HCT116 (cell line): Measurements from ENCODE around the gene BRPF3. TPM values are rescaled to one million over a fixed set of nuclear protein-coding genes. Genes with fewer than 3 reads are reported as not detected.

ENCODE experiments used
- ATAC-seq: fragments of 200-7000 bp; cut with Tn5 transposase; 2 replicates; pipeline ENCODE4 v1.9.1; 2020; ENCODE audit warnings: mild to moderate bottlenecking, moderate library complexity
- BruUV-seq: library from RNA; stranded (reverse); fragments of 400-500 nt; replicated peaks from 2 replicates; lab custom pipeline; 2021; lab: Mats Ljungman, UMichigan
- CTCF ChIA-PET: fragments of 300-600 bp; sonication (Branson Sonifier 250); formaldehyde crosslinking; loops from one replicate; lab custom pipeline; 2021; ENCODE audit warnings: antibody characterized with exemption; lab: Charles Lee
- POLR2A ChIA-PET: fragments of 300-600, 350-600 bp; sonication (Branson Sonifier 250); formaldehyde crosslinking; loops from one replicate; lab custom pipeline; 2021; ENCODE audit warnings: antibody characterized with exemption; lab: Charles Lee
- RAD21 ChIA-PET, 2 experiments: fragments of 300-600 bp; sonication (Branson Sonifier 250); formaldehyde crosslinking; loops; one replicate each; lab custom pipeline; 2023; ENCODE audit warnings: low total read pairs in 2 of 2; ENCODE audit not compliant: uncharacterized antibody in 2 of 2, unreplicated experiment in 2 of 2, low non-redundant PET in 1 of 2; lab: Charles Lee
- DNase-seq: peaks from one replicate; pipeline ENCODE4 v3.0.0-alpha.2; 2010; ENCODE audit warnings: low read depth, low spot score
- H2AFZ ChIP-seq: fragments of 200-600 bp; shearing (Covaris generic), sonication (generic); 2 replicates; pipeline ENCODE4 v1.6.1; 2017; ENCODE audit warnings: low read depth, mixed run types, mixed read lengths, antibody characterized with exemption, low read length; ENCODE audit not compliant: poor library complexity, severe bottlenecking
- H3K27ac ChIP-seq: 2 replicates; pipeline ENCODE4 v1.5.1; 2012; ENCODE audit warnings: low read depth, low read length
- H3K27me3 ChIP-seq: fragments of 200-600 bp; sonication (generic); 2 replicates; pipeline ENCODE4 v1.6.1; 2016; ENCODE audit warnings: mixed run types, low read length, mixed read lengths; ENCODE audit not compliant: insufficient read depth
- H3K36me3 ChIP-seq, 2 experiments: fragments of 200-500 bp in 1 of 2; fragments of 200-600 bp in 1 of 2; sonication (Bioruptor generic) in 1 of 2; sonication (generic) in 1 of 2; 2 replicates each; pipeline versions ENCODE4 v1.5.1 to v1.6.1; 2014 to 2016; ENCODE audit warnings: low read length in 2 of 2, inconsistent platforms in 1 of 2, mixed read lengths in 1 of 2, mixed run types in 1 of 2; ENCODE audit not compliant: insufficient read depth in 2 of 2, control insufficient read depth in 1 of 2
- H3K4me1 ChIP-seq, 2 experiments: fragments of 200-600 bp in 1 of 2; sonication (generic) in 1 of 2; 2 replicates each; pipeline versions ENCODE4 v1.5.1 to v1.6.1; 2012 to 2017; ENCODE audit warnings: low read length in 2 of 2, inconsistent platforms in 1 of 2, mild to moderate bottlenecking in 1 of 2, mixed read lengths in 1 of 2, mixed run types in 1 of 2, moderate library complexity in 1 of 2; ENCODE audit not compliant: insufficient read depth in 2 of 2, control insufficient read depth in 1 of 2
- H3K4me2 ChIP-seq: fragments of 200-600 bp; sonication (generic); 2 replicates; pipeline ENCODE4 v1.6.1; 2017; ENCODE audit warnings: mixed run types, low read length, mixed read lengths
- H3K4me3 ChIP-seq, 2 experiments: fragments of 200-600 bp in 1 of 2; sonication (generic) in 1 of 2; replicated peaks in 1 of 2; 2 replicates each; pipeline ENCODE4 v1.5.1; 2011 to 2016; ENCODE audit warnings: low read length in 2 of 2, control low read depth in 1 of 2, low read depth in 1 of 2, mild to moderate bottlenecking in 1 of 2, mixed read lengths in 1 of 2, mixed run types in 1 of 2
- H3K79me2 ChIP-seq: fragments of 200-600 bp; sonication (generic); 2 replicates; pipeline ENCODE4 v1.6.1; 2017; ENCODE audit warnings: mild to moderate bottlenecking, mixed run types, low read length, moderate library complexity, mixed read lengths; ENCODE audit not compliant: insufficient read depth
- H3K9ac ChIP-seq: fragments of 200-600 bp; sonication (generic); 2 replicates; pipeline ENCODE4 v1.6.1; 2016; ENCODE audit warnings: low read length, mixed read lengths
- H3K9me2 ChIP-seq: fragments of 200-600 bp; sonication (generic), shearing (Covaris generic); 2 replicates; pipeline ENCODE4 v1.6.1; 2017; ENCODE audit warnings: mixed run types, mild to moderate bottlenecking, moderate library complexity; ENCODE audit not compliant: insufficient read depth
- H3K9me3 ChIP-seq, 2 experiments: fragments of 200-500 bp in 1 of 2; fragments of 200-600 bp in 1 of 2; sonication (Bioruptor generic) in 1 of 2; sonication (generic) in 1 of 2; 2 replicates each; pipeline ENCODE4 v1.6.1; 2014 to 2017; ENCODE audit warnings: low read length in 2 of 2, mixed read lengths in 2 of 2, inconsistent platforms in 1 of 2, low read depth in 1 of 2, mild to moderate bottlenecking in 1 of 2, mixed run types in 1 of 2, moderate library complexity in 1 of 2; ENCODE audit not compliant: control insufficient read depth in 1 of 2, insufficient read depth in 1 of 2
- H4K20me1 ChIP-seq: fragments of 200-600 bp; sonication (generic), shearing (Covaris generic); 2 replicates; pipeline ENCODE4 v1.6.1; 2017; ENCODE audit warnings: mixed run types, mild to moderate bottlenecking, moderate library complexity; ENCODE audit not compliant: insufficient read depth
- CBX3 ChIP-seq: IDR thresholded peaks from 2 replicates; pipeline ENCODE4 v1.6.1; 2012; ENCODE audit warnings: low read depth
- CEBPB ChIP-seq: IDR thresholded peaks from 2 replicates; pipeline ENCODE4 v1.6.1; 2012; ENCODE audit warnings: low read depth
- EGR1 ChIP-seq: IDR thresholded peaks from 2 replicates; pipeline ENCODE4 v1.6.1; 2012; ENCODE audit warnings: low read depth
- EZH2 ChIP-seq: fragments of 200-600 bp; sonication (generic); IDR thresholded peaks from 2 replicates; pipeline ENCODE4 v1.6.1; 2017; ENCODE audit warnings: antibody characterized with exemption, mixed run types
- EZH2phosphoT487 ChIP-seq: fragments of 200-600 bp; IDR thresholded peaks from 2 replicates; pipeline ENCODE4 v1.6.1; 2018; ENCODE audit warnings: antibody characterized with exemption, borderline replicate concordance
- FOSL1 ChIP-seq: IDR thresholded peaks from 2 replicates; pipeline ENCODE4 v1.6.1; 2012; ENCODE audit warnings: low read depth
- JUND ChIP-seq: IDR thresholded peaks from 2 replicates; pipeline ENCODE4 v1.6.1; 2012
- POLR2A ChIP-seq: IDR thresholded peaks from 2 replicates; pipeline ENCODE4 v1.7.0; 2011; ENCODE audit warnings: borderline replicate concordance; ENCODE audit not compliant: insufficient read depth, insufficient read length; ENCODE audit errors: extremely low read depth
- POLR2AphosphoS5 ChIP-seq: IDR thresholded peaks from 2 replicates; pipeline ENCODE4 v1.6.1; 2011; ENCODE audit warnings: mild to moderate bottlenecking, low read depth, low read length, moderate library complexity
- SIN3A ChIP-seq: IDR thresholded peaks from 2 replicates; pipeline ENCODE4 v1.6.1; 2012; ENCODE audit warnings: low read depth
- SP1 ChIP-seq: IDR thresholded peaks from 2 replicates; pipeline ENCODE4 v1.6.1; 2012; ENCODE audit warnings: low read depth
- SRF ChIP-seq: IDR thresholded peaks from 2 replicates; pipeline ENCODE4 v1.6.1; 2012; ENCODE audit warnings: low read depth
- TCF7L2 ChIP-seq: IDR thresholded peaks from 2 replicates; pipeline ENCODE4 v1.7.0; 2011; ENCODE audit warnings: borderline replicate concordance, inconsistent platforms; ENCODE audit not compliant: insufficient read depth, insufficient read length; ENCODE audit errors: extremely low read depth
- ZNF274 ChIP-seq: fragments of 200-500 bp; sonication (Bioruptor generic); IDR thresholded peaks from 2 replicates; pipeline ENCODE4 v1.6.1; 2014; ENCODE audit warnings: mild to moderate bottlenecking, low read depth, low read length, inconsistent platforms
- intact Hi-C: fragments of 100-400 bp; cut with micrococcal nuclease; formaldehyde crosslinking; loops from 2 replicates; pipeline ENCODE4 v1.10.0; 2022
- total RNA-seq: library from RNA; stranded (reverse); gene quantifications from one replicate; pipeline ENCODE4 v1.2.1, GENCODE V29; 2021; ENCODE audit not compliant: unreplicated experiment
- TF ChIP-seq, protein P1 (sequence below): IDR thresholded peaks from 2 replicates; pipeline ENCODE4 v1.6.1; 2012
- TF ChIP-seq, protein P2 (sequence below): IDR thresholded peaks from 2 replicates; pipeline ENCODE4 v1.6.1; 2012; ENCODE audit warnings: low read depth
- TF ChIP-seq, protein P3 (sequence below), 3 experiments: fragments of 200-600 bp in 1 of 3; sonication (generic) in 1 of 3; IDR thresholded peaks in 2 of 3; conservative IDR thresholded peaks in 1 of 3; 2 replicates each; pipeline ENCODE4 v1.5.1; 2012 to 2017; ENCODE audit warnings: low read depth in 2 of 3, low read length in 2 of 3, antibody characterized with exemption in 1 of 3, borderline replicate concordance in 1 of 3, control low read depth in 1 of 3, mild to moderate bottlenecking in 1 of 3, mixed read lengths in 1 of 3, mixed run types in 1 of 3, moderate library complexity in 1 of 3; ENCODE audit not compliant: insufficient read depth in 1 of 3

BRPF3 gene
- total RNA-seq, 1 experiment from 2014 or later: 20.3 TPM

DNA sequence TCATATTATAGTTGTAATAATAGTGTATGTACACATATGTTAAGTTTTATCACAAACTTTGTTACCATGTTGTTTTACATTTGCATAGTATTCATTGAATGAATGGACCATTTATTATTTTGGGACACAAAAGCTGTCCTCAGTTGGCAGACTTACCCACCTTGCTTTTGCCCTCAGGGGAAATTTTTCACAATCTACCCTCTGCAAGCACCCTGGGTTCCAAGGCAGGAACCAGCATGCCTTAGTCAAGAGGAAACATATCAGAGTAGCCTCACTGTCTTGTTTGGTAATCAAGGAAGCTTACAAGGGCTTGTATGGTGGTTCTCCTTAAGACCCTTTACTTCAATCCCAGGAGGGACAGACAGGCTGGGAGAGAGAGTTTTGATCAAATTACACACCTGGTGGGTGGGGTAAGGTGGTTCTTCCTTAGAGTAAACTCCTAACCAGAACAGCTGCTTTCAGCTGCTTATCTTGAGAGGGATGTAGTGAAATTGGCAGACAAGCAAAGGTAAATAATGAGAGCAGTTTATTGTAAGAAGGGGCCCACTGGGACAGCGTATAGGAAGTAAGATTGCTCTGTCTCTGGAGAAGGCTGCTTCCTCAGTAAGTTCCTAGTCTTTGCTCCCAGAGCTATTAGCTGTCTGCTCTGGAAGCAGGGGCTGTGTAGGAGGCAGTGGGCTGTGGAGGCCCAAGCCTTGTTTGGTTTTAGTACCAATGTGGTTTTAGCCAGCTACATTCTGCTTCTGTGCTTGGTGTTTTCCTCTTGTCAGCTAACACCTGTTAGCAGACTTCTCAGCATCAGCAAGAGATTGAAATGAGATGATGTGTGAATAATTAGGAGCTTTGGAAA is 31.1 kb downstream of the BRPF3 start:
- POLR2A ChIA-PET: no interaction called here
- intact Hi-C loops: no loop called here
- H3K9me2 ChIP-seq: no peaks in the 10 kb centered on the region
- no peaks in the 10 kb centered on the region for H3K9me3 ChIP-seq
- H2AFZ ChIP-seq: no peak overlapping the region
- no peaks in the 10 kb centered on the region for H4K20me1 ChIP-seq
- CTCF ChIA-PET: no interaction called here
- no peaks in the 10 kb centered on the region for H3K79me2 ChIP-seq
- H3K27ac ChIP-seq: no peak overlapping the region
- DNase-seq (no peak), ATAC-seq (no peak)
- BruUV-seq: no TSS peak
- H3K4me1 ChIP-seq: no peaks in the 10 kb centered on the region
- RAD21 ChIA-PET: no interaction called here
- H3K27me3 ChIP-seq: no peaks in the 10 kb centered on the region
- peaks cover 13 to 16% of the 10 kb centered on the region in 2 experiments; a peak in 3 of 4 replicates for H3K36me3 ChIP-seq
- TF ChIP-seq, protein P1, sequence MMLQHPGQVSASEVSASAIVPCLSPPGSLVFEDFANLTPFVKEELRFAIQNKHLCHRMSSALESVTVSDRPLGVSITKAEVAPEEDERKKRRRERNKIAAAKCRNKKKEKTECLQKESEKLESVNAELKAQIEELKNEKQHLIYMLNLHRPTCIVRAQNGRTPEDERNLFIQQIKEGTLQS: no peak
- TF ChIP-seq EGR1 (no peak), TCF7L2 (no peak), SIN3A (no peak), POLR2A (no peak), SRF (no peak), FOSL1 (no peak), CBX3 (no peak), EZH2 (no peak), CEBPB (no peak), ZNF274 (no peak)
- H3K4me3 ChIP-seq: no peak overlapping the region
- H3K9ac ChIP-seq: no peak overlapping the region
- H3K4me2 ChIP-seq: no peak overlapping the region

DNA sequence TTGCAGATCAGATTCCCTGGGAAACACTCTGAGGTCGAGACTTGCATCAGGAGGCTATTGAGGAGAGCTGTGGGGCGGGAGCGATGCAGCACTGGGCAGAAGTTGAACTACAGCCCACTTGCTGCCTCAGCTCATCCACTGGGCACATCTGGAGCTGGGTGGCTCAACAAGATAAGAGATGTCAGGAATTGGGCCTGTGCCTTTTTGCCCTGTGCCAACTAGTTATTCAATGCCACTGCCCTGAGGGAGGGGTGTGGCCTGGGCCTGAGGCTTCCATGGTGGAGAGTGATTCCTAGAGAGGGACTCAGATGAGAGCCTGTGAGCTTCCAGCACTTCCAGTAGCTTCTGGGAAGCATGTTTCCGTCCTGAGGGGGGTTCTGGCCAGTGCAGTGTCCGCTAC is 32.7 kb downstream of the BRPF3 start:
- Histone ChIP-seq H3K27me3 (no peaks in the 10 kb centered on the region), H3K4me1 (no peaks in the 10 kb centered on the region), H3K79me2 (no peaks in the 10 kb centered on the region), H4K20me1 (no peaks in the 10 kb centered on the region), H3K4me2 (no peak overlapping the region), H3K9me3 (no peaks in the 10 kb centered on the region), H3K9ac (no peak overlapping the region), H2AFZ (no peak overlapping the region), H3K9me2 (no peaks in the 10 kb centered on the region), H3K27ac (no peak overlapping the region), H3K36me3 (peaks cover 8 to 9% of the 10 kb centered on the region in 2 experiments; a peak in 3 of 4 replicates), H3K4me3 (no peak overlapping the region)
- no peak for ATAC-seq
- ChIA-PET POLR2A (no interaction called here), CTCF (no interaction called here), RAD21 (no interaction called here)
- no peak for DNase-seq
- intact Hi-C loops: no loop called here
- no TSS peak for BruUV-seq
- TF ChIP-seq, protein P2, sequence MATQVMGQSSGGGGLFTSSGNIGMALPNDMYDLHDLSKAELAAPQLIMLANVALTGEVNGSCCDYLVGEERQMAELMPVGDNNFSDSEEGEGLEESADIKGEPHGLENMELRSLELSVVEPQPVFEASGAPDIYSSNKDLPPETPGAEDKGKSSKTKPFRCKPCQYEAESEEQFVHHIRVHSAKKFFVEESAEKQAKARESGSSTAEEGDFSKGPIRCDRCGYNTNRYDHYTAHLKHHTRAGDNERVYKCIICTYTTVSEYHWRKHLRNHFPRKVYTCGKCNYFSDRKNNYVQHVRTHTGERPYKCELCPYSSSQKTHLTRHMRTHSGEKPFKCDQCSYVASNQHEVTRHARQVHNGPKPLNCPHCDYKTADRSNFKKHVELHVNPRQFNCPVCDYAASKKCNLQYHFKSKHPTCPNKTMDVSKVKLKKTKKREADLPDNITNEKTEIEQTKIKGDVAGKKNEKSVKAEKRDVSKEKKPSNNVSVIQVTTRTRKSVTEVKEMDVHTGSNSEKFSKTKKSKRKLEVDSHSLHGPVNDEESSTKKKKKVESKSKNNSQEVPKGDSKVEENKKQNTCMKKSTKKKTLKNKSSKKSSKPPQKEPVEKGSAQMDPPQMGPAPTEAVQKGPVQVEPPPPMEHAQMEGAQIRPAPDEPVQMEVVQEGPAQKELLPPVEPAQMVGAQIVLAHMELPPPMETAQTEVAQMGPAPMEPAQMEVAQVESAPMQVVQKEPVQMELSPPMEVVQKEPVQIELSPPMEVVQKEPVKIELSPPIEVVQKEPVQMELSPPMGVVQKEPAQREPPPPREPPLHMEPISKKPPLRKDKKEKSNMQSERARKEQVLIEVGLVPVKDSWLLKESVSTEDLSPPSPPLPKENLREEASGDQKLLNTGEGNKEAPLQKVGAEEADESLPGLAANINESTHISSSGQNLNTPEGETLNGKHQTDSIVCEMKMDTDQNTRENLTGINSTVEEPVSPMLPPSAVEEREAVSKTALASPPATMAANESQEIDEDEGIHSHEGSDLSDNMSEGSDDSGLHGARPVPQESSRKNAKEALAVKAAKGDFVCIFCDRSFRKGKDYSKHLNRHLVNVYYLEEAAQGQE: no peak
- TF ChIP-seq JUND: no peak
- TF ChIP-seq SP1: no peak
- no peak for TF ChIP-seq POLR2AphosphoS5
- TF ChIP-seq EZH2phosphoT487: no peak
- TF ChIP-seq, protein P3, sequence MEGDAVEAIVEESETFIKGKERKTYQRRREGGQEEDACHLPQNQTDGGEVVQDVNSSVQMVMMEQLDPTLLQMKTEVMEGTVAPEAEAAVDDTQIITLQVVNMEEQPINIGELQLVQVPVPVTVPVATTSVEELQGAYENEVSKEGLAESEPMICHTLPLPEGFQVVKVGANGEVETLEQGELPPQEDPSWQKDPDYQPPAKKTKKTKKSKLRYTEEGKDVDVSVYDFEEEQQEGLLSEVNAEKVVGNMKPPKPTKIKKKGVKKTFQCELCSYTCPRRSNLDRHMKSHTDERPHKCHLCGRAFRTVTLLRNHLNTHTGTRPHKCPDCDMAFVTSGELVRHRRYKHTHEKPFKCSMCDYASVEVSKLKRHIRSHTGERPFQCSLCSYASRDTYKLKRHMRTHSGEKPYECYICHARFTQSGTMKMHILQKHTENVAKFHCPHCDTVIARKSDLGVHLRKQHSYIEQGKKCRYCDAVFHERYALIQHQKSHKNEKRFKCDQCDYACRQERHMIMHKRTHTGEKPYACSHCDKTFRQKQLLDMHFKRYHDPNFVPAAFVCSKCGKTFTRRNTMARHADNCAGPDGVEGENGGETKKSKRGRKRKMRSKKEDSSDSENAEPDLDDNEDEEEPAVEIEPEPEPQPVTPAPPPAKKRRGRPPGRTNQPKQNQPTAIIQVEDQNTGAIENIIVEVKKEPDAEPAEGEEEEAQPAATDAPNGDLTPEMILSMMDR (IDR thresholded peaks at IDR 0.05 in 2 of 3, conservative IDR thresholded peaks at IDR 0.05 in 1 of 3; ENCODE audit: borderline replicate concordance in 1 of 3, insufficient read depth in 1 of 3, low read depth in 2 of 3, low read length in 2 of 3): no peak
